Type B pancreatic cell (in vitro differentiated cells): ENCODE measurements around the gene FHDC1. TPM values are rescaled to one million over a fixed set of nuclear protein-coding genes. Genes with fewer than 3 reads are reported as not detected.

Experiments used
- DNase-seq: peaks from one replicate; pipeline ENCODE4 v3.0.0; 2021; ENCODE audit warnings: mixed read lengths; ENCODE audit not compliant: unreplicated experiment; ENCODE audit errors: extremely low spot score
- H3K27ac Mint-ChIP-seq: 2 replicates; pipeline ENCODE4 v1.8.0; 2021; ENCODE audit warnings: mild to moderate bottlenecking, mixed read lengths
- H3K27me3 Mint-ChIP-seq: 2 replicates; pipeline ENCODE4 v1.8.0; 2021; ENCODE audit warnings: mixed read lengths
- H3K36me3 Mint-ChIP-seq: 2 replicates; pipeline ENCODE4 v1.8.0; 2021; ENCODE audit warnings: mixed read lengths
- H3K4me1 Mint-ChIP-seq: one replicate; pipeline ENCODE4 v1.8.0; 2021; ENCODE audit warnings: mixed read lengths; ENCODE audit not compliant: unreplicated experiment
- H3K4me3 Mint-ChIP-seq: 2 replicates; pipeline ENCODE4 v1.8.0; 2021; ENCODE audit warnings: mild to moderate bottlenecking, mixed read lengths
- H3K9me3 Mint-ChIP-seq: 2 replicates; pipeline ENCODE4 v1.8.0; 2021; ENCODE audit warnings: mixed read lengths
- total RNA-seq: library from RNA; stranded (reverse); gene quantifications from 2 replicates; pipeline ENCODE4 v1.2.1, GENCODE V29; 2021; ENCODE audit warnings: low replicate concordance
- TF ChIP-seq, protein P1 (sequence below): fragments of 200-600 bp; sonication (generic); conservative IDR thresholded peaks from 2 replicates; pipeline ENCODE4 v1.5.0; 2021; ENCODE audit warnings: antibody characterized with exemption, mild to moderate bottlenecking

FHDC1 gene
- total RNA-seq, 1 donor from 2014 or later: 23.1 TPM

- Mint-ChIP-seq H3K36me3 (peaks cover 3% of the 10 kb centered on the region), H3K27me3 (peaks cover 53% of the 10 kb centered on the region), H3K27ac (no peak overlapping the region), H3K4me3 (peak overlapping the region; percentile 84), H3K4me1 (peaks cover 21% of the 10 kb centered on the region), H3K9me3 (no peaks in the 10 kb centered on the region)
- DNase-seq: peak; percentile 75
- TF ChIP-seq, protein P1, sequence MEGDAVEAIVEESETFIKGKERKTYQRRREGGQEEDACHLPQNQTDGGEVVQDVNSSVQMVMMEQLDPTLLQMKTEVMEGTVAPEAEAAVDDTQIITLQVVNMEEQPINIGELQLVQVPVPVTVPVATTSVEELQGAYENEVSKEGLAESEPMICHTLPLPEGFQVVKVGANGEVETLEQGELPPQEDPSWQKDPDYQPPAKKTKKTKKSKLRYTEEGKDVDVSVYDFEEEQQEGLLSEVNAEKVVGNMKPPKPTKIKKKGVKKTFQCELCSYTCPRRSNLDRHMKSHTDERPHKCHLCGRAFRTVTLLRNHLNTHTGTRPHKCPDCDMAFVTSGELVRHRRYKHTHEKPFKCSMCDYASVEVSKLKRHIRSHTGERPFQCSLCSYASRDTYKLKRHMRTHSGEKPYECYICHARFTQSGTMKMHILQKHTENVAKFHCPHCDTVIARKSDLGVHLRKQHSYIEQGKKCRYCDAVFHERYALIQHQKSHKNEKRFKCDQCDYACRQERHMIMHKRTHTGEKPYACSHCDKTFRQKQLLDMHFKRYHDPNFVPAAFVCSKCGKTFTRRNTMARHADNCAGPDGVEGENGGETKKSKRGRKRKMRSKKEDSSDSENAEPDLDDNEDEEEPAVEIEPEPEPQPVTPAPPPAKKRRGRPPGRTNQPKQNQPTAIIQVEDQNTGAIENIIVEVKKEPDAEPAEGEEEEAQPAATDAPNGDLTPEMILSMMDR: no peak
Measured at GRCh38 chr4:152936446-152937335, 568 bp downstream of the FHDC1 start.

- peaks cover 3% of the 10 kb centered on the region for H3K36me3 Mint-ChIP-seq
- H3K4me1 Mint-ChIP-seq: peaks cover 21% of the 10 kb centered on the region
- TF ChIP-seq, protein P1: no peak
- no peak for DNase-seq
- peaks cover 53% of the 10 kb centered on the region for H3K27me3 Mint-ChIP-seq
- no peaks in the 10 kb centered on the region for H3K9me3 Mint-ChIP-seq
- H3K4me3 Mint-ChIP-seq: peak overlapping the region; percentile 91
- peak overlapping the region; percentile 74 for H3K27ac Mint-ChIP-seq
Measured at GRCh38 chr4:152937336-152938236, 1.5 kb downstream of the FHDC1 start.

DNA sequence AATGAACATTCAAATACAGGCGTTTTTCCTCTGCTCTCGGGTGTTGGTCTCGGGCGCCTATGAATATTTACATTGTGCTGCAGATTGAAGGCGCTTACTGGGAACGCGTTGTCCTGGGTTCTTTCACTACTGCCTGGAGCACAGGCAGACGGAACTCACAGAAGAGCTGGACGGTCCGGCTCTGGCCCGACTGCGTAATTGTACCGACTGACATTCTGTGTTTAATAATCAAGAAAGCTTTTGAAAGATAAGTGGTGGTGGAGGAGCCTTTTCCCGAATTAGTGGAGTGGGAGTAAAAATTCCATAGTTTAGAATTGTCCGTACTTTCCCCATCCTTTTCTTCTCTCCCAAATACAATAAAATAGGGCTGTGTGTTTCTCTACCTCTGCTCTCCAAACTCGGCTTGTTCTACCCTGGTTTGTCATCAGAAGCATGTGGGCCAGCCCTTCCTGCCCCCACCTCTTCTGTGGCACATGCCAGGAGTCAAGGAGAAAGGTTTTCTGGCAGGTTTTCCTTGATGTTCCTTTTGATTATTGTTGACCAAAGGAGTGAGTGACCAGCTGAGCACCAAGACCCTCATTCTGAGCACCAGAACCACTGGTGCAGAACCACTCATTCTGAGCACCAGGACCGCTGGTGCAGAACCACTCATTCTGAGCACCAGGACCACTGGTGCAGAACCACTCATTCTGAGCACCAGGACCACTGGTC, 2.3 kb downstream of the FHDC1 start:
- DNase-seq: no peak
- Mint-ChIP-seq H3K4me3 (peak overlapping the region; percentile 91), H3K36me3 (peaks cover 3% of the 10 kb centered on the region), H3K27me3 (peaks cover 51% of the 10 kb centered on the region), H3K27ac (peak overlapping the region; percentile 74), H3K4me1 (peaks cover 22% of the 10 kb centered on the region), H3K9me3 (no peaks in the 10 kb centered on the region)
- TF ChIP-seq, protein P1: no peak

DNA sequence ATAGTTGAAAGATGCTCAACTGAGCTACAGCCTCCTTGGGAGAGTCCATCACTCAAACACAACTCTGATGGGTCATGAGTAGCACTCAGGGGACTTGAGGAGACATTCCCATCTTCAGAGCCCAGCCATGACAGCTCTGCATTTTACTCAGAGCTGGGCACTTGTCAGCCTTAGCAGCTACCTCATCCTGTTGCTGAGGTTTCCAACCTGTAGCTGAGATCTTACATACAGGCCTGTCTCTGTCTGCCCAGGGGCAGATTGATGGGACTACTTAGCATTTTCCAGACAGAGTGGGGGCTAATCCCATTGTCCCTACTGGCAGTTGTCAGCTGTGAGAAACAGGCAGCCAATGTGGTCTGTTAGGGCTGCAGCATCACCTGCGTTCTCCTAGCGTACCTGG, 3.5 kb downstream of the FHDC1 start:
- DNase-seq: no peak
- peak overlapping the region; percentile 91 for H3K4me3 Mint-ChIP-seq
- H3K27ac Mint-ChIP-seq: no peak overlapping the region
- peaks cover 34% of the 10 kb centered on the region for H3K4me1 Mint-ChIP-seq
- peaks cover 3% of the 10 kb centered on the region for H3K36me3 Mint-ChIP-seq
- H3K9me3 Mint-ChIP-seq: no peaks in the 10 kb centered on the region
- peaks cover 41% of the 10 kb centered on the region for H3K27me3 Mint-ChIP-seq
- TF ChIP-seq, protein P1: no peak

DNA sequence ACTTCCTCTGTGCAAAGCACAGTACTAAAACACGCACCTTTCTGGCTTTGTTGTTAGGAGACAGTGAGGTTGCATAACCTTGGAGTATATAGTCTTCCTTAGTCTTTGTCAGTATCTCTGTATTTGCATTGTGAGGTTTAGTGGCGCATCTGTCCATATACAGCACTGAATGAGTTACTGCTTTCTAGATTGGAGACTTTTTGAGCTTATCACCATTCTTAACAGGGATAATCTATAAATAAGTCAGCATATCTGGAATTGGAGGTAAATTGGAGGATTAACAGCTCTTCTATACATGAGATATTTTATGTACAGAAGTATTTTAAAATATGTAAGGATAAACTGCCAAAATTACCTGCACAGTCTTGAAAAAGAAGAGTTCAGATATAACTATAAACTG, 4.3 kb downstream of the FHDC1 start:
- H3K4me3 Mint-ChIP-seq: peak overlapping the region; percentile 76
- peaks cover 33% of the 10 kb centered on the region for H3K4me1 Mint-ChIP-seq
- peaks cover 32% of the 10 kb centered on the region for H3K27me3 Mint-ChIP-seq
- peaks cover 3% of the 10 kb centered on the region for H3K36me3 Mint-ChIP-seq
- peak overlapping the region; percentile 30 for H3K27ac Mint-ChIP-seq
- TF ChIP-seq, protein P1: no peak
- DNase-seq: no peak
- H3K9me3 Mint-ChIP-seq: no peaks in the 10 kb centered on the region
